PC-3 (cell line): Measurements from ENCODE around the gene FARP1. TPM values are rescaled to one million over a fixed set of nuclear protein-coding genes. Genes with fewer than 3 reads are reported as not detected.

ENCODE experiments used
- ATAC-seq: fragments of 200-7000 bp; cut with Tn5 transposase; 2 replicates; pipeline ENCODE4 v1.9.1; 2020; ENCODE audit warnings: mild to moderate bottlenecking, moderate library complexity
- BruUV-seq: library from RNA; stranded (reverse); fragments of 400-500 nt; replicated peaks from 2 replicates; lab custom pipeline; 2021; lab: Mats Ljungman, UMichigan
- CTCF ChIA-PET: fragments of 300-600 bp; sonication (Branson Sonifier 250); formaldehyde crosslinking; loops from one replicate; lab custom pipeline; 2022; ENCODE audit warnings: antibody characterized with exemption; lab: Charles Lee
- POLR2A ChIA-PET: fragments of 300-600 bp; sonication (Branson Sonifier 250); formaldehyde crosslinking; loops from one replicate; lab custom pipeline; 2022; ENCODE audit warnings: antibody characterized with exemption; ENCODE audit not compliant: unreplicated experiment; lab: Charles Lee
- DNase-seq: peaks from one replicate; pipeline ENCODE4 v3.0.0-alpha.2; 2015
- H2AFZ ChIP-seq: fragments of 300-600 bp; sonication (generic); 2 replicates; pipeline ENCODE4 v1.6.0; 2016; ENCODE audit warnings: antibody characterized with exemption, low read length
- H3F3A ChIP-seq: fragments of 300-600 bp; sonication (generic); one replicate; pipeline ENCODE4 v1.6.0; 2017; ENCODE audit warnings: antibody characterized with exemption, low read length, control low read depth, mild to moderate bottlenecking; ENCODE audit not compliant: unreplicated experiment
- H3K27ac ChIP-seq: fragments of 300-600 bp; sonication (generic); 2 replicates; pipeline ENCODE4 v1.5.1; 2016; ENCODE audit warnings: mild to moderate bottlenecking, low read length
- H3K27me3 ChIP-seq: fragments of 300-600 bp; sonication (generic); 2 replicates; pipeline ENCODE4 v1.6.1; 2016; ENCODE audit warnings: low read length, mixed read lengths
- H3K36me3 ChIP-seq: fragments of 300-600 bp; sonication (generic); 2 replicates; pipeline ENCODE4 v1.6.1; 2016; ENCODE audit warnings: low read depth, mixed run types, low read length, mixed read lengths
- H3K4me1 ChIP-seq: fragments of 300-600 bp; sonication (generic); 2 replicates; pipeline ENCODE4 v1.5.1; 2016; ENCODE audit warnings: low read length; ENCODE audit not compliant: insufficient read depth
- H3K4me2 ChIP-seq: fragments of 300-600 bp; sonication (generic); 2 replicates; pipeline ENCODE4 v1.6.0; 2016; ENCODE audit warnings: low read length
- H3K4me3 ChIP-seq: fragments of 300-600 bp; sonication (generic); 2 replicates; pipeline ENCODE4 v1.5.1; 2016; ENCODE audit warnings: mild to moderate bottlenecking, low read length, mixed read lengths
- H3K79me2 ChIP-seq: fragments of 300-600 bp; sonication (generic); 2 replicates; pipeline ENCODE4 v1.6.1; 2017; ENCODE audit warnings: low read length, mixed read lengths
- H3K9ac ChIP-seq: fragments of 300-600 bp; sonication (generic); 2 replicates; pipeline ENCODE4 v1.6.0; 2016; ENCODE audit warnings: mild to moderate bottlenecking, low read length
- H3K9me2 ChIP-seq: fragments of 300-600 bp; sonication (generic); replicated peaks from 2 replicates; pipeline ENCODE4 v1.6.1; 2016; ENCODE audit warnings: mixed run types, low read length, mixed read lengths
- H3K9me3 ChIP-seq: fragments of 300-600 bp; sonication (generic); 2 replicates; pipeline ENCODE4 v1.6.1; 2016; ENCODE audit warnings: low read length, mixed read lengths
- H4K20me1 ChIP-seq: fragments of 300-600 bp; sonication (generic); 2 replicates; pipeline ENCODE4 v1.6.1; 2016; ENCODE audit warnings: low read length, mixed read lengths
- CTCF ChIP-seq: fragments of 300-600 bp; sonication (generic); conservative IDR thresholded peaks from 2 replicates; pipeline ENCODE4 v1.5.1; 2017; ENCODE audit warnings: antibody characterized with exemption, low read depth, mild to moderate bottlenecking, low read length
- EZH2 ChIP-seq: fragments of 300-600 bp; sonication (generic); IDR thresholded peaks from one replicate; pipeline ENCODE4 v1.6.1; 2017; ENCODE audit warnings: antibody characterized with exemption, mild to moderate bottlenecking, low read length; ENCODE audit not compliant: unreplicated experiment
- EZH2phosphoT487 ChIP-seq: fragments of 300-600 bp; sonication (generic); IDR thresholded peaks from 2 replicates; pipeline ENCODE4 v1.6.1; 2018; ENCODE audit warnings: mild to moderate bottlenecking, antibody characterized with exemption, low read length, borderline replicate concordance
- intact Hi-C: fragments of 100-400 bp; cut with micrococcal nuclease; formaldehyde crosslinking; loops from 2 replicates; pipeline ENCODE4 v1.9.0; 2023
- total RNA-seq: library from RNA; depleted of rRNA; stranded (reverse); fragments of >200 nt; gene quantifications from 2 replicates; pipeline ENCODE4 v1.2.3, GENCODE V29; 2014

The FARP1 gene
- total RNA-seq, 1 experiment from 2014 or later, result 18.2 TPM

- Histone ChIP-seq H4K20me1 (no peaks in the 10 kb centered on the region), H2AFZ (no peak overlapping the region), H3K4me3 (no peak overlapping the region), H3K79me2 (no peaks in the 10 kb centered on the region), H3K27ac (no peak overlapping the region), H3K4me1 (no peaks in the 10 kb centered on the region), H3K27me3 (no peaks in the 10 kb centered on the region), H3K9ac (no peak overlapping the region), H3K4me2 (no peak overlapping the region), H3K9me2 (no peaks in the 10 kb centered on the region), H3K36me3 (no peaks in the 10 kb centered on the region), H3F3A (no peaks in the 10 kb centered on the region), H3K9me3 (no peaks in the 10 kb centered on the region)
- POLR2A ChIA-PET, result no interaction called here
- DNase-seq (no peak), ATAC-seq (no peak)
- no peak for TF ChIP-seq EZH2
- TF ChIP-seq EZH2phosphoT487, result no peak
- TF ChIP-seq CTCF, result no peak
- intact Hi-C loops, result no loop called here
- CTCF ChIA-PET, result no interaction called here
- no TSS peak for BruUV-seq
Measured at GRCh38 chr13:98346904-98347636, 204.2 kb downstream of the FARP1 start.

- H3K27me3 ChIP-seq, result no peaks in the 10 kb centered on the region
- H3K9me2 ChIP-seq, result no peaks in the 10 kb centered on the region
- H3K9me3 ChIP-seq, result no peaks in the 10 kb centered on the region
- H4K20me1 ChIP-seq, result no peaks in the 10 kb centered on the region
- DNase-seq (no peak), ATAC-seq (no peak)
- CTCF ChIA-PET, result no interaction called here
- no peak for TF ChIP-seq EZH2
- TF ChIP-seq EZH2phosphoT487, result no peak
- TF ChIP-seq CTCF, result no peak
- no peaks in the 10 kb centered on the region for H3K36me3 ChIP-seq
- POLR2A ChIA-PET, result no interaction called here
- intact Hi-C loops, result no loop called here
- H3K4me2 ChIP-seq, result no peak overlapping the region
- H2AFZ ChIP-seq, result no peak overlapping the region
- no peaks in the 10 kb centered on the region for H3K79me2 ChIP-seq
- no peak overlapping the region for H3K27ac ChIP-seq
- no peak overlapping the region for H3K4me3 ChIP-seq
- H3K4me1 ChIP-seq, result no peaks in the 10 kb centered on the region
- no TSS peak for BruUV-seq
- no peaks in the 10 kb centered on the region for H3F3A ChIP-seq
- no peak overlapping the region for H3K9ac ChIP-seq
Measured at GRCh38 chr13:98347756-98348155, 204.9 kb downstream of the FARP1 start.

- CTCF ChIA-PET, result no interaction called here
- Histone ChIP-seq H3K9me2 (no peaks in the 10 kb centered on the region), H3K36me3 (no peaks in the 10 kb centered on the region), H3K4me3 (no peak overlapping the region), H2AFZ (no peak overlapping the region), H3K9ac (no peak overlapping the region), H3K79me2 (no peaks in the 10 kb centered on the region), H3K4me1 (no peaks in the 10 kb centered on the region), H3K9me3 (no peaks in the 10 kb centered on the region), H3K4me2 (no peak overlapping the region), H3K27me3 (no peaks in the 10 kb centered on the region), H3K27ac (no peak overlapping the region), H4K20me1 (no peaks in the 10 kb centered on the region), H3F3A (no peaks in the 10 kb centered on the region)
- POLR2A ChIA-PET, result no interaction called here
- TF ChIP-seq EZH2 (no peak), CTCF (no peak), EZH2phosphoT487 (no peak)
- intact Hi-C loops, result no loop called here
- DNase-seq (no peak), ATAC-seq (no peak)
- no TSS peak for BruUV-seq
Measured at GRCh38 chr13:98348466-98349200, 205.7 kb downstream of the FARP1 start.
